ENCODE data around the gene TEP1.
A peak's percentile ranks its signal among the peaks of the same experiment; 100 is the strongest.

The TEP1 gene

GRCh38 chr14:20416223-20416622, 2.9 kb upstream of the TEP1 start:
- no peak overlapping the region for H3K4me3 ChIP-seq (ENCODE audit: low read length)
- WGBS (ENCODE audit: insufficient coverage, insufficient read length): no CpG with 5 or more reads among the region's 2 CpGs

GRCh38 chr14:20415782-20416206, 2.5 kb upstream of the TEP1 start:
- H3K4me3 ChIP-seq (ENCODE audit: low read length): no peak overlapping the region
- no peaks in the 10 kb centered on the region for H3K36me3 ChIP-seq (ENCODE audit: control insufficient read depth, insufficient read depth, low read length)
- H3K9me3 ChIP-seq (ENCODE audit: control insufficient read depth, insufficient read depth, low read length): no peaks in the 10 kb centered on the region
- H3K27me3 ChIP-seq (ENCODE audit: control insufficient read depth, insufficient read depth, low read length): no peaks in the 10 kb centered on the region
- WGBS (ENCODE audit: insufficient coverage, insufficient read length): no CpG with 5 or more reads among the region's 3 CpGs
- peak; percentile 50 for DNase-seq (ENCODE audit: low read depth, low spot score)
- no peak overlapping the region for H3K27ac ChIP-seq (ENCODE audit: low read length)
- no peaks in the 10 kb centered on the region for H3K4me1 ChIP-seq (ENCODE audit: control insufficient read depth, insufficient read depth, low read length)

More at GRCh38 chr14:20416223-20416622, 2.9 kb upstream of the TEP1 start:
- Histone ChIP-seq H3K4me1 (ENCODE audit: control insufficient read depth, insufficient read depth, low read length) (no peaks in the 10 kb centered on the region), H3K36me3 (ENCODE audit: control insufficient read depth, insufficient read depth, low read length) (no peaks in the 10 kb centered on the region), H3K9me3 (ENCODE audit: control insufficient read depth, insufficient read depth, low read length) (no peaks in the 10 kb centered on the region), H3K27ac (ENCODE audit: low read length) (no peak overlapping the region), H3K27me3 (ENCODE audit: control insufficient read depth, insufficient read depth, low read length) (no peaks in the 10 kb centered on the region)
- no peak for DNase-seq (ENCODE audit: low read depth, low spot score)

- H3K4me1 ChIP-seq (ENCODE audit: control insufficient read depth, insufficient read depth, low read length): no peaks in the 10 kb centered on the region
These were observed 412 bp upstream of the TEP1 start for GRCh38 chr14:20413744-20414082.

GRCh38 chr14:20412411-20412810, 890 bp downstream of the TEP1 start:
- H3K36me3 ChIP-seq (ENCODE audit: control insufficient read depth, insufficient read depth, low read length): no peaks in the 10 kb centered on the region; the same call in 1 of the 2 replicates
- peak overlapping the region; percentile 95; the same call in 1 of the 2 replicates for H3K4me3 ChIP-seq (ENCODE audit: low read length)
- H3K27ac ChIP-seq (ENCODE audit: low read length): no peak overlapping the region
- H3K9me3 ChIP-seq (ENCODE audit: control insufficient read depth, insufficient read depth, low read length): no peaks in the 10 kb centered on the region
- H3K27me3 ChIP-seq (ENCODE audit: control insufficient read depth, insufficient read depth, low read length): no peaks in the 10 kb centered on the region
- H3K4me1 ChIP-seq (ENCODE audit: control insufficient read depth, insufficient read depth, low read length): no peaks in the 10 kb centered on the region
- DNase-seq (ENCODE audit: low read depth, low spot score): no peak
- WGBS (ENCODE audit: insufficient coverage, insufficient read length): no CpG with 5 or more reads among the region's 7 CpGs

More at GRCh38 chr14:20413744-20414082, 412 bp upstream of the TEP1 start:
- H3K27me3 ChIP-seq (ENCODE audit: control insufficient read depth, insufficient read depth, low read length): no peaks in the 10 kb centered on the region
- H3K36me3 ChIP-seq (ENCODE audit: control insufficient read depth, insufficient read depth, low read length): no peaks in the 10 kb centered on the region
- peak overlapping the region; percentile 95; the same call in 1 of the 2 replicates for H3K4me3 ChIP-seq (ENCODE audit: low read length)
- H3K9me3 ChIP-seq (ENCODE audit: control insufficient read depth, insufficient read depth, low read length): no peaks in the 10 kb centered on the region
- H3K27ac ChIP-seq (ENCODE audit: low read length): no peak overlapping the region
- no peak for DNase-seq (ENCODE audit: low read depth, low spot score)
- WGBS (ENCODE audit: insufficient coverage, insufficient read length): no CpG with 5 or more reads among the region's 9 CpGs

- no peak for DNase-seq (ENCODE audit: low read depth, low spot score)
- H3K4me1 ChIP-seq (ENCODE audit: control insufficient read depth, insufficient read depth, low read length): no peaks in the 10 kb centered on the region
- peaks cover 2% of the 10 kb centered on the region; the same call in 1 of the 2 replicates for H3K36me3 ChIP-seq (ENCODE audit: control insufficient read depth, insufficient read depth, low read length)
- H3K27ac ChIP-seq (ENCODE audit: low read length): no peak overlapping the region
- no peak overlapping the region for H3K4me3 ChIP-seq (ENCODE audit: low read length)
- H3K27me3 ChIP-seq (ENCODE audit: control insufficient read depth, insufficient read depth, low read length): no peaks in the 10 kb centered on the region
- H3K9me3 ChIP-seq (ENCODE audit: control insufficient read depth, insufficient read depth, low read length): no peaks in the 10 kb centered on the region
- no CpG with 5 or more reads among the region's 2 CpGs for WGBS (ENCODE audit: insufficient coverage, insufficient read length)
These were observed 4.1 kb downstream of the TEP1 start for GRCh38 chr14:20409226-20409625.

GRCh38 chr14:20403521-20403920, 9.8 kb downstream of the TEP1 start:
- WGBS (ENCODE audit: insufficient coverage, insufficient read length): no CpG with 5 or more reads among the region's 11 CpGs
- no peak overlapping the region for H3K4me3 ChIP-seq (ENCODE audit: low read length)
- H3K27me3 ChIP-seq (ENCODE audit: control insufficient read depth, insufficient read depth, low read length): no peaks in the 10 kb centered on the region
- H3K36me3 ChIP-seq (ENCODE audit: control insufficient read depth, insufficient read depth, low read length): peaks cover 2% of the 10 kb centered on the region; the same call in 1 of the 2 replicates
- H3K4me1 ChIP-seq (ENCODE audit: control insufficient read depth, insufficient read depth, low read length): no peaks in the 10 kb centered on the region
- no peak for DNase-seq (ENCODE audit: low read depth, low spot score)
- no peaks in the 10 kb centered on the region for H3K9me3 ChIP-seq (ENCODE audit: control insufficient read depth, insufficient read depth, low read length)
- H3K27ac ChIP-seq (ENCODE audit: low read length): no peak overlapping the region

- H3K4me1 ChIP-seq (ENCODE audit: control insufficient read depth, insufficient read depth, low read length): no peaks in the 10 kb centered on the region
- WGBS (ENCODE audit: insufficient coverage, insufficient read length): no CpG with 5 or more reads among the region's 10 CpGs
- no peak overlapping the region; the same call in 1 of the 2 replicates for H3K4me3 ChIP-seq (ENCODE audit: low read length)
- H3K36me3 ChIP-seq (ENCODE audit: control insufficient read depth, insufficient read depth, low read length): 0 out of 2 replicates have a peak, but pooled peaks cover 4% of the 10 kb centered on the region
- H3K9me3 ChIP-seq (ENCODE audit: control insufficient read depth, insufficient read depth, low read length): no peaks in the 10 kb centered on the region
- no peak for DNase-seq (ENCODE audit: low read depth, low spot score)
- no peaks in the 10 kb centered on the region for H3K27me3 ChIP-seq (ENCODE audit: control insufficient read depth, insufficient read depth, low read length)
- H3K27ac ChIP-seq (ENCODE audit: low read length): no peak overlapping the region
These were observed 12.2 kb downstream of the TEP1 start for GRCh38 chr14:20400965-20401593.

GRCh38 chr14:20400589-20400964, 12.7 kb downstream of the TEP1 start:
- no peaks in the 10 kb centered on the region for H3K4me1 ChIP-seq (ENCODE audit: control insufficient read depth, insufficient read depth, low read length)
- H3K27me3 ChIP-seq (ENCODE audit: control insufficient read depth, insufficient read depth, low read length): no peaks in the 10 kb centered on the region
- H3K36me3 ChIP-seq (ENCODE audit: control insufficient read depth, insufficient read depth, low read length): 0 out of 2 replicates have a peak, but pooled peaks cover 4% of the 10 kb centered on the region
- H3K9me3 ChIP-seq (ENCODE audit: control insufficient read depth, insufficient read depth, low read length): no peaks in the 10 kb centered on the region
- no peak overlapping the region for H3K4me3 ChIP-seq (ENCODE audit: low read length)
- no peak overlapping the region for H3K27ac ChIP-seq (ENCODE audit: low read length)
- WGBS (ENCODE audit: insufficient coverage, insufficient read length): no CpG with 5 or more reads among the region's 1 CpG
- no peak for DNase-seq (ENCODE audit: low read depth, low spot score)

- no peaks in the 10 kb centered on the region for H3K4me1 ChIP-seq (ENCODE audit: control insufficient read depth, insufficient read depth, low read length)
- no peaks in the 10 kb centered on the region for H3K9me3 ChIP-seq (ENCODE audit: control insufficient read depth, insufficient read depth, low read length)
- H3K27ac ChIP-seq (ENCODE audit: low read length): no peak overlapping the region
- no CpG with 5 or more reads among the region's 3 CpGs for WGBS (ENCODE audit: insufficient coverage, insufficient read length)
- no peaks in the 10 kb centered on the region for H3K27me3 ChIP-seq (ENCODE audit: control insufficient read depth, insufficient read depth, low read length)
- no peak overlapping the region for H3K4me3 ChIP-seq (ENCODE audit: low read length)
- 0 out of 2 replicates have a peak, but pooled peaks cover 2% of the 10 kb centered on the region for H3K36me3 ChIP-seq (ENCODE audit: control insufficient read depth, insufficient read depth, low read length)
- DNase-seq (ENCODE audit: low read depth, low spot score): no peak
These were observed 15.8 kb downstream of the TEP1 start for GRCh38 chr14:20397511-20397910.

GRCh38 chr14:20391505-20391904, 21.8 kb downstream of the TEP1 start:
- Histone ChIP-seq H3K36me3 (ENCODE audit: control insufficient read depth, insufficient read depth, low read length) (0 out of 2 replicates have a peak, but pooled peaks cover 2% of the 10 kb centered on the region), H3K9me3 (ENCODE audit: control insufficient read depth, insufficient read depth, low read length) (no peaks in the 10 kb centered on the region), H3K4me1 (ENCODE audit: control insufficient read depth, insufficient read depth, low read length) (no peaks in the 10 kb centered on the region), H3K27me3 (ENCODE audit: control insufficient read depth, insufficient read depth, low read length) (no peaks in the 10 kb centered on the region), H3K4me3 (ENCODE audit: low read length) (no peak overlapping the region), H3K27ac (ENCODE audit: low read length) (no peak overlapping the region)
- WGBS (ENCODE audit: insufficient coverage, insufficient read length): no CpG with 5 or more reads among the region's 4 CpGs
- no peak for DNase-seq (ENCODE audit: low read depth, low spot score)

GRCh38 chr14:20388159-20388558, 25.1 kb downstream of the TEP1 start:
- Histone ChIP-seq H3K9me3 (ENCODE audit: control insufficient read depth, insufficient read depth, low read length) (no peaks in the 10 kb centered on the region), H3K36me3 (ENCODE audit: control insufficient read depth, insufficient read depth, low read length) (0 out of 2 replicates have a peak, but pooled peaks cover 2% of the 10 kb centered on the region), H3K4me1 (ENCODE audit: control insufficient read depth, insufficient read depth, low read length) (no peaks in the 10 kb centered on the region), H3K27me3 (ENCODE audit: control insufficient read depth, insufficient read depth, low read length) (no peaks in the 10 kb centered on the region), H3K27ac (ENCODE audit: low read length) (no peak overlapping the region), H3K4me3 (ENCODE audit: low read length) (no peak overlapping the region)
- WGBS (ENCODE audit: insufficient coverage, insufficient read length): no CpG with 5 or more reads among the region's 4 CpGs
- DNase-seq (ENCODE audit: low read depth, low spot score): no peak

Measured in iPS DF 6.9 (cell line).